ENCODE measurements around the gene NAE1.

DNA sequence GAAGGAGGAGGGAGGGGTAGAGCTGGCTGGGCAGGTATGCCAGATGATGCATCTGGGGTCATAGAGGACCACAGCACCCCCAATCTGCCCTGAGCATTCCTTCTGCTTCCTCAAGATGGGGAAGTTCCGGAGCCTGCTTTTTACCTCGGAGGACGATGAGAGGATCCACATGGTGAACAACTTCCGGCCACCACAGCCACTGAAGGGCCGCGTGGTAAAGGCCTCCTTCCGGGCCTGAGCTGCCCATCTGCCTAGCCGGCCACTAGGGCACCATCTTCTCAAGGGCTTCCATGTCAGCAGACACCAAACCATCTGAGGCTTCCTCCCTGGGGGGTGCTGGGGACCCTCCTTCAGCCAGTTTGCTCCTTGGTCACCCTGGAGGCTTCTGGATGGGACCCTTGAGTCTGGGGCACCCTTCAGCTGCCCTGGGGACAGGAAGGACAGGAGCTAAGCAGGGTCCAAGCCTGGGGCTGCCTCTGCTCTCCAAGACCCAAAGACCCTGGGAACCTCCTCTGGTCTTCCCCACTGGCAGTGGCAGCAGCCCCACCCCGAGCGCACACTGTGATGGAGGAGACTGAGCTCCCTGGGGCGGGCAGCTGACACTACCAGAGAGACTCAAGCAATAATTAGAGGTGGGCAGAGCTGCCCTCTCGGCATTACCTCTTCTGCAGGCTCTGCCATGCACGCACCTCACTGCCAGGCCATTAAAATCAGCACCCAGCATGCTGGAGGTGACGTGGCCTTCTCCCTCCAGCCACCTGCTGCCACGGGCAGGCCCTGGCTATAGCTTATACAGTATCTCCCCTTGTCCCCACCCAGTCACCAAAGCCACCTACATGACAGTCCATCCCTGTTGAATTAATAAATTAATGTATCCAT is 22.7 kb upstream of the NAE1 start:
- TF ChIP-seq ZBTB7A (IDR thresholded peaks at IDR 0.05; ENCODE audit: low read depth) = no peak
- no peak for TF ChIP-seq TAF1 (IDR thresholded peaks at IDR 0.05; ENCODE audit: low read depth)
- no peak for TF ChIP-seq EP300 (IDR thresholded peaks at IDR 0.05; ENCODE audit: borderline replicate concordance)
- no peak for TF ChIP-seq CREB1 (IDR thresholded peaks at IDR 0.05; ENCODE audit: low read depth)
- no peak for TF ChIP-seq FOXM1 (IDR thresholded peaks at IDR 0.05; ENCODE audit: borderline replicate concordance, low read depth)
- TF ChIP-seq, protein P1, sequence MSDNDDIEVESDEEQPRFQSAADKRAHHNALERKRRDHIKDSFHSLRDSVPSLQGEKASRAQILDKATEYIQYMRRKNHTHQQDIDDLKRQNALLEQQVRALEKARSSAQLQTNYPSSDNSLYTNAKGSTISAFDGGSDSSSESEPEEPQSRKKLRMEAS (IDR thresholded peaks at IDR 0.05) = no peak
- TF ChIP-seq YY1 (IDR thresholded peaks at IDR 0.05; ENCODE audit: low read depth) = no peak
- no peak for TF ChIP-seq USF1 (IDR thresholded peaks at IDR 0.05)
- no peak for TF ChIP-seq EGR1 (IDR thresholded peaks at IDR 0.05)
- no peak for TF ChIP-seq CEBPB (IDR thresholded peaks at IDR 0.05)
- TF ChIP-seq RAD21 (IDR thresholded peaks at IDR 0.05; ENCODE audit: low read depth) = no peak
- no peak for TF ChIP-seq TCF12 (IDR thresholded peaks at IDR 0.05; ENCODE audit: low read depth)
- no peak for TF ChIP-seq NFIC (IDR thresholded peaks at IDR 0.05)

All from Ishikawa (cell line).